GM21381 (cell line): ENCODE results near the gene PCDHGC4.
A peak's percentile ranks its signal among the peaks of the same experiment; 100 is the strongest.

Experiments used
- ATAC-seq: cut with Tn5 transposase; IDR thresholded peaks from one replicate; pipeline ENCODE4 v1.9.1; 2021; ENCODE audit warnings: mild to moderate bottlenecking, moderate library complexity; ENCODE audit not compliant: unreplicated experiment

Gene PCDHGC4

DNA sequence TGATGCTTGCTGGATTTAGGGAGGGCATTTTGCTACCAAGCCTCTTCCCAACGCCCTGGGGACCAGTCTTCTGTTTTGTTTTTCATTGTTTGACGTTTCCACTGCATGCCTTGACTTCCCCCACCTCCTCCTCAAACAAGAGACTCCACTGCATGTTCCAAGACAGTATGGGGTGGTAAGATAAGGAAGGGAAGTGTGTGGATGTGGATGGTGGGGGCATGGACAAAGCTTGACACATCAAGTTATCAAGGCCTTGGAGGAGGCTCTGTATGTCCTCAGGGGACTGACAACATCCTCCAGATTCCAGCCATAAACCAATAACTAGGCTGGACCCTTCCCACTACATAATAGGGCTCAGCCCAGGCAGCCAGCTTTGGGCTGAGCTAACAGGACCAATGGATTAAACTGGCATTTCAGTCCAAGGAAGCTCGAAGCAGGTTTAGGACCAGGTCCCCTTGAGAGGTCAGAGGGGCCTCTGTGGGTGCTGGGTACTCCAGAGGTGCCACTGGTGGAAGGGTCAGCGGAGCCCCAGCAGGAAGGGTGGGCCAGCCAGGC lies 27.0 kb downstream of the PCDHGC4 start:
- ATAC-seq, result no peak

GRCh38 chr5:141512390-141512910 lies 27.6 kb downstream of the PCDHGC4 start:
- no peak for ATAC-seq

DNA sequence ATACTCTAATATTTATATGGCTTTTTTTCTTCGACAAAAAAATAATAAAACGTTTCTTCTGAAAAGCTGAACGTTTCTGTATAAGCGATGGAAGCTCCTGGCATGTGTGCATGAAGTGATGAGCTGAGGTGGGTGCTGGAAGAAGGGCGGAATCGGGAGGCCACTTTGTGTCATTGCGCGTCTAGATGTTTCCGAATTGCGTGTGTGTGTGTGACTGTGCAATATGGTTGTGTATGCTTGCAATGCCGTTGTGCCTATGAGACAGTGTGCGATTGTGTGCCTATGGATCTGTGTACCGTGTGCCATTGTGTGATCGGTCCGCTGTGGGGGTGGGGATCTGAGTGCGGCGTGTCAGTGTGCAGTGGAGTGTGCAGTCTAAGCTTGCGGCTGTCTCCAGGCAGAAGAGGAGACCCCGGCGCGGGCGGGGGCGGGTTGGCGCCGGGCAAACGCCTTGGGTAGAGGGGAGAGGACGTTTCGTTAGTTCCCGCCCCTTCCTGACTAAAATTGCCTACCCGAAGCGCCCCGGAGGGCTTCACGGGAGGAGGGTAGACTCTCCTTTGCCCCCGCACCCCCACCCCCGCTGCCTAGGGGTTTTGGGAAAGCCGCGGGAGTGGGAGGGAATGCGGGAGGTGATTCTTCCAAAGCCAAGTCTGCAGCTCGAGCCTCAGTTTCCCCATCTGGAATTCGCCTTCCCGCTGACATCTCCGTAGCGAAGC lies 28.2 kb downstream of the PCDHGC4 start:
- no peak for ATAC-seq

GRCh38 chr5:141513627-141514329 lies 28.9 kb downstream of the PCDHGC4 start:
- ATAC-seq, result no peak

DNA sequence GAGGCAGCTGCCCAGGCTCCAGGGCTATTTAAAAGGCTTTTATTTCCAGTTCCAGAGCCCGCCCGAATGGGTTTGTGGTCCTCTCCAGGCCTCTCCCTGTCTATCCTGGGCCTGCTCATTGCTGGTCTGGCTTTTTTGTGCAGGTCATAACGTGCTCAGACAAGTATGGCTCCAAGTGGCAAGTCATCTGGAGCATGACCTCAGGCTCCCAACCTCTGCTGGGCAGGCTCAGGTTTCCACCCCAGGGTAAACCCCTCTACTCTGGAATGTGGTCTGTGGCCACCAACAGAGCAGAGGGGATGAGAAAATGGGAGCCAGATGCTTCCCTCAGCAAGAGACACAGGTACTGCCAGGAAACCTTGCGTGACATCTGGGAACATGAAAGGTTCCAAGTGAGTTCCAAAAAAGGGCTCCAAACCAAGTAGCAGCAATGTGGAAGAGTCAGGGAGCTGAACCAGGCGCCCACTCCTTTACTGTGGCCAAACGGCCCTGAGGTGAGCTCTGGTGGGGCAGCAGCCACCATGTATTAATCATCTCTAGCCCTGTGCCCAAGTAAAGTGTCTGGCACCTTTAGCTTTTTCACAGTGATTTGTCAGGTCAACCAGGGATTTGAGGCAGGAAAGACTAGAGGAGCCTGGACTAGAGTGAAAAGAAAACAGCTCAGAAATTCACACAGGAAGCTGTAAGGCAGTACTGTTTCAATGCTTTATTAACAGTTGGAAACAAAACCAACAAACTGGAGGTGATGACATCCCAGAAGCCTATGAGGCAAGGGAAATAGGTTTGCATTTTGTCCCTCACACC lies 29.7 kb downstream of the PCDHGC4 start:
- no peak for ATAC-seq

DNA sequence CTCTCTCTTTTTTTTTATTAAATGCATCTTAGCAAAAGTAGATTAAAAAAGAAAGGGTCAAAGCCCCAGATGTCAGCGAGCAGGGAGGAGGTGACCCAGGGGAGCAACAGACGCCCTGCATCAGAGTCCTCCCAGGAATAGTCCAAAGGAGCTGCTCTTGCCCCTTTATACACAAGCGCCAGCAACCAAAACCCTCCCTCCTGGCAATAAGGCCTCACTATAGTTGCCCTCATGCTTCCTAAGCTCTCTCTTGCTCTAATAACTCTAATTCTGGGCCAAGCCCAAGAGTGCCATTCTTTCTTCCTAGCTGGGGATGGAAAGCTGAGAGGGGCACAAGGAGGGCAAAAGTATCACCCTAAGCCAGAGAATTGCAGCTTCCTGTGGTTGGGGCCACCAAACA lies 30.3 kb downstream of the PCDHGC4 start:
- ATAC-seq, result no peak

DNA sequence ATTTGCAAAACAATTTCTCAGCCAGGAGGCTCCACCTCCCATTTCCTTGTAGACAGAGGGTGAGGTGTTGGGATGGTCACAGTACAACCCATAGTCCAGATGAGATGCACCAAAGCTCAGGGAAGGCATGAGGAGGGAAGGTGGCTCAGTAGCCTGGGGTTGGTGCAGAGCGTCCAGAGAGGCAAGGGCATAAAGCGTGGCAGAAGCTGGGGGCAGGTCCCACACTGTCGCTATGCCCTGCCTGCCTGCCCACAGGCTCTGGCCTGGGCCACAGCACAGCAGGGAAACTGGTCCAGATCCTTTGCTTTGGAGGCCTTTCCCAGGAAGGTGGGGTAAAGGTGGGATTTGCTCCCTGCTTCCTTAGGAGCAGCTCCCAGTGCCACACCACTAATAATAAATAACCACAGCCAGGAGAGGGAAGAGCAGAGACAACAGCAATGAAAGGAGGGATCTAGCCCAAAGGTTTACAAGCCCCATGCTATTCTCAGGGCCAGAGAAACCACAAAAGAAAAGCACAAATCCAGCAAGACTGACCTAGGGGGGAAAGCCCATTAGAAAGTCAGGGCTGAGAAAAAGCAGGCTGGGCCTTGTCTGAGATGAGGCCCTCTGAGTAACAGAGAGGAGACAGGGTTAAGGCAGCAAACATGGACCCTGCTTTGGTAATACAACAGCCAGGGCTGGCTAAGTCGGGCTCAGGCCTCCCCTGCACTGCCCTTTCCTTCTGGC lies 31.3 kb downstream of the PCDHGC4 start:
- ATAC-seq, result no peak

GRCh38 chr5:141516672-141517025 lies 31.8 kb downstream of the PCDHGC4 start:
- no peak for ATAC-seq

DNA sequence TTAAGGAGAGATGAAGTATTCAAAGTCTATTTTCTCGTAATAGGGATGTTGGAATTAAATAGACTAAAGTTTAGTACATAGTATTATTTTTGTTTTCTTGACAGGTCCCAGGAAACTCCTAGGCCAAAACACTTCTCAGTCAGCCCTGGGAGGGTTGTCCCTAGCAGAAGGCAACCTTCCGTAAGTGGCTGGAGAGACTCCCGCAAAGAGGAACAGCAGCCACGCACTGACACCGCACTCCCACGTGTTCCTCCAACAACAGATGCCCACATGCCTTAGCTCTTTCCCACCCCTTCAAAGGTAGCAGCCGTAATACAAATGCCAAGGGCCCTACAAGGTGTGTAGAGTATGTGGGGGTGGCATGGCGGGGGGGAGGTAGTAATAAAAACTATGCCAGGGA lies 32.5 kb downstream of the PCDHGC4 start:
- no peak for ATAC-seq

GRCh38 chr5:141517880-141518617 lies 33.2 kb downstream of the PCDHGC4 start:
- ATAC-seq, result no peak

DNA sequence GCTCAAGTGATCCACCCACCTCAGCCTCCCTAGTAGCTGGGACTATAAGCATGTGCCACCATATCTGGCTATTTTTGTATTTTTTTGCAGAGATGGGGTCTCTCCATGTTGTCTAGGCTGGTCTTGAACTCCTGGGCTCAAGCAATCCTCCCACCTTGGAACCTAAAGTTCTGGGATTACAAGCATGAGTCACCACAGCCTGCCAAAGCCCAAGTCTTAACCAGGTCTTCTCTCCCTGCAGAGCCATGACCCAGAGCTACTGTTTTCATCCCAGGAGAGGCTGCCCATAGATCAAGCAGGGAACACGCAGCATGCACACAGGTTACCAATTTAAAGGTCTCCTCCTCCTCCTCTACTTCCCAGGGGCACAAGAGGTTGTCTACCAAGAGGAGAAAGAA lies 33.8 kb downstream of the PCDHGC4 start:
- no peak for ATAC-seq

DNA sequence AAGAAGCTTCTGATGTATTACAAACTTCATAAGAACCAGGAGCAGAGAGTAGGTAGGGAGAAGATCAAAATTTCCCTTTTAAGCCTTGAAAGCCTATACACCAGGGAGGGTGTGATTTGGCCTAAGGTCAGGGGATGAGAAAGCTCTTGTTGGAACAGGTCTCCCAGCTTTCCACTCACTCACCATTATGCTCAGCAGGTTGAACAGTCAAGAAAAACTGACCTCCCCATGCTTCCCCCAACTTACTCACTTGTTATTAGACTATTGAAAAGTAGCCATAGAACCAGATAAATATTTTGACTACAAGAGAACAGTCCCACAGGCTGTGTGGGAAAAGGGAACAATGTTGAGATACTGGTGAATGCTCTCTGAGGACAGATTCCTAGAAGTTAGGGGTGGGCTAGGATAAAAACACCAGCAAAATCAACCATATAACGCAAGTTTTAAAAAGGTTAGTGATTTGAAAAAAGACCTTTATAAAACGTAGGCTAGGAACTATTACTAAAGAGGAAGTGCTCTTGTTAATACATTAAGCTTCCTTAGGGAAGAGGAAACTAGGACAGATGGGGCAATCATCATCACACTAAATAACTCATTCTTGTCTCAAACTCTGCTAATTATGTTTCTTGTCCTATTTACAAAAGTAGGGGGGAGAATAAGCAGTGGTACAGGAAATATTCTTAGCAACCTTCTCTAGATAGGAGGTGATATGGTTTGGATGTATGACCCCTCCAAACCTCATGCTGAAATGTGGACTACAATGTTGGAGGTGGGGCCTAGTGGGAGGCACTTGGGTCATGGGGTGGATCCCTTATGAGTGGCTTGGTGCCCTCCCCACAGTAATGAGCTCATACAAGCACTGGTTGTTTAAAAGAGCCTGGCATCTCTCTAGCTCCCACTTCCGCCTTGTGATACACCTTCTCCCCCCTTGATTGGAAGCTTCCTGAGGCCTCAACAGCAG lies 35.1 kb downstream of the PCDHGC4 start:
- no peak for ATAC-seq

- ATAC-seq, result no peak
Observed at GRCh38 chr5:141521244-141521781, 36.5 kb downstream of the PCDHGC4 start.

DNA sequence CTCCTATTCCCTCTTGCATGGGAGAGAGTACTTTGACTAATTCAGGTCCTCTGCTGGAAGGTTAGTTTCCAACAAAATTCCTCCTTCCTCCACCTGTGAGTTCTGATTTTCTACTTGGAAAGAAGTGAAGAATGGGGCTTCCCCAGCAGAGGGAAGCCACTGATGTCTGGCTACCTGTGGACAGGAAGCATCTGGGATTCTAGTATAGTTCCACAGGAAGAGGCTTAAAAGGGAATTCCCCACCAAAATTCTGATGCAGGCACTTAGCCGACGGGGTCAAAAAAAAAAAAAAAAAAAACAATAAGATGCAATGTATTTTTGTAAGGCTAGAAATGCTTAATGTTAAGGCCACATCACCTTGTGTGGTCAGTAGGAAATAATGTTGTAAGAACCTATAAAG lies 37.5 kb downstream of the PCDHGC4 start:
- ATAC-seq, result no peak

- ATAC-seq, result no peak
Observed at GRCh38 chr5:141523991-141524390, 39.2 kb downstream of the PCDHGC4 start.

DNA sequence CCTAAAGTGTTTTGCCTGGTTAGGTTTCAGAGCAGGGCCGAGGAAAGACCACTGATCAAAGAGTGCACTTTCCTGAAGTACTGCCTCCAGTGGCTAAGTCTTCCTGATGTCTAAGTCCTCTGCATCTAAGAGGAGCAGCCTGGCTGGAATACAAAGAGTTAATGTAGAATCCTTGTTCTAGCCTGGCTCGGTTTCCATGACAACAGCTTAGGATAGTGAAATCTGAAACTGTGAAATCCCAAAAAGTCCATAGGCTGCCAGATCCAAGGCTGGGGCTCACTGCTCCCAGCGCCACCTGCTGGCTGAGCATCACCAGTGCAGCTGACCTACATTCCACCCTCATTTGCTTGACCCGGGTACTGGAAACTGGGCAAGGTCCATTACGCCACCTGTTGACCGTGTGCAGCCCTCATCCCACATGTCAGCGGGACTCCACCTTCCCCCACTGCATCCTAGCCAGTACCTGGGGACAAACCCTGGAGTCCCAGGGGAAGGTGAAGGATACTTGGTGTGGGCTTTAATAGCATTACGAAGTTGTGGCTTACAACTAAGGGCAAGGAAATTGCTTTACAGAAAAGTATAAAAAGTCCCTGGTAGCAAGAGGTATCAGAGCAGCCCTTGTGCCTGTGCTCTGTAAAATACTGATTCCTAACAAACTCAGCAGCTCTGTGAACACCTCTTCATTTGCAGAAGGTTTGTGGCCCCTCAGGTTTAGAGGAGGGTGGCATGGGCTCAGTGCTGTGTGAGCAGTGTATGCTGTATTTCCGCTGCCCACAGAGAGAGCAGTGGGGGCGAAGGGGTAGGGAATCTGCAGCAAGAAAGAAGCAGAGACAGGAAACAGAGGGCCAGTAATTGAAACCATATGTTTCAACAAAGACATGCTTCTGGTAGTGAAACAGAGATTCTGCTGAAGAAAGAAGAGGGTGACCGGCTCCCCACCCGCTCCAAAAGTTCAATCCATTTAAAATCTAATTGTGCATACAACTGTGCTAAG lies 40.1 kb downstream of the PCDHGC4 start:
- ATAC-seq, result peak; percentile 76

- ATAC-seq, result no peak
Observed at GRCh38 chr5:141525653-141526052, 40.8 kb downstream of the PCDHGC4 start.
